ENCODE data around the gene NAV1.

- TF ChIP-seq POLR2A (IDR thresholded peaks at IDR 0.05) (no peak), CTCF (IDR thresholded peaks at IDR 0.05) (no peak)
Measured at GRCh38 chr1:201506092-201506491, 32.8 kb upstream of the NAV1 start.
